Stimulated activated CD4-positive, alpha-beta T cell treated with anti-CD3 and anti-CD28 coated beads, Interleukin-12 subunit alpha, Interleukin-12 subunit beta, amount 100 ng/mL, for 4 hours (primary cell): ENCODE results near the gene RBKS.

Experiments
- DNase-seq: peaks from one replicate; pipeline ENCODE4 v3.0.0-alpha.2; 2020

RBKS gene

GRCh38 chr2:27890146-27890923 lies at the start of gene RBKS, which contains the start of gene BABAM2:
RBKS (minus strand) TSS chr2:27890387; CDS start chr2:27890345, 42 bp downstream.
BABAM2 (plus strand) TSS chr2:27890729; CDS start chr2:27894557, 3,828 bp downstream.
- peak; percentile 90 for DNase-seq

- DNase-seq: no peak
Observed at GRCh38 chr2:27935026-27935425, 44.8 kb upstream of the RBKS start.

- no peak for DNase-seq
Observed at GRCh38 chr2:27932396-27932795, 42.2 kb upstream of the RBKS start.

- DNase-seq: no peak
Observed at GRCh38 chr2:27931361-27931950, 41.3 kb upstream of the RBKS start.

GRCh38 chr2:27929916-27930486 lies 39.8 kb upstream of the RBKS start:
- no peak for DNase-seq

GRCh38 chr2:27925766-27926472 lies 35.7 kb upstream of the RBKS start:
- DNase-seq: no peak

GRCh38 chr2:27922842-27923241 lies 32.7 kb upstream of the RBKS start:
- DNase-seq: no peak

GRCh38 chr2:27921880-27922547 lies 31.8 kb upstream of the RBKS start:
- no peak for DNase-seq

- no peak for DNase-seq
Observed at GRCh38 chr2:27921424-27921823, 31.2 kb upstream of the RBKS start.

- DNase-seq: no peak
Observed at GRCh38 chr2:27920148-27920885, 30.1 kb upstream of the RBKS start.

GRCh38 chr2:27916293-27916995 lies 26.3 kb upstream of the RBKS start:
- DNase-seq: no peak

GRCh38 chr2:27915874-27916273 lies 25.7 kb upstream of the RBKS start:
- DNase-seq: no peak

GRCh38 chr2:27915191-27915590 lies 25.0 kb upstream of the RBKS start:
- no peak for DNase-seq

- no peak for DNase-seq
Observed at GRCh38 chr2:27914805-27915175, 24.6 kb upstream of the RBKS start.

GRCh38 chr2:27914041-27914804 lies 24.0 kb upstream of the RBKS start:
- DNase-seq: no peak

GRCh38 chr2:27912512-27912911 lies 22.3 kb upstream of the RBKS start:
- no peak for DNase-seq

GRCh38 chr2:27911458-27912210 lies 21.4 kb upstream of the RBKS start:
- DNase-seq: no peak

GRCh38 chr2:27909901-27910300 lies 19.7 kb upstream of the RBKS start:
- no peak for DNase-seq

- no peak for DNase-seq
Observed at GRCh38 chr2:27907547-27907946, 17.4 kb upstream of the RBKS start.

GRCh38 chr2:27906074-27906473 lies 15.9 kb upstream of the RBKS start:
- DNase-seq: no peak
